Lower leg skin (tissue), 3 donors: ENCODE measurements around the gene RIMS4.

Experiments
- CTCF ChIP-seq, 3 donors: fragments of 450-650 bp; IDR thresholded peaks; one replicate each; pipeline ENCODE4 v1.5.1; 2016; ENCODE audit warnings: antibody characterized with exemption in 3 of 3, mild to moderate bottlenecking in 3 of 3, moderate library complexity in 2 of 3
- POLR2A ChIP-seq, 2 donors: fragments of 450-650 bp; IDR thresholded peaks; one replicate each; pipeline ENCODE4 v1.6.1; 2016 to 2017; ENCODE audit warnings: antibody characterized with exemption in 2 of 2, mild to moderate bottlenecking in 1 of 2, moderate library complexity in 1 of 2

- TF ChIP-seq CTCF (IDR thresholded peaks at IDR 0.05): no peak
- no peak for TF ChIP-seq POLR2A (IDR thresholded peaks at IDR 0.05)
Measured at GRCh38 chr20:44833437-44833836, 23.1 kb upstream of the RIMS4 start.
